ENCODE results near the gene GRM4.
"Not testable (repeated sequence)": the region's sequence is repeated elsewhere in the genome, so short reads cannot be mapped to it uniquely, and the experiment has no call there.

The GRM4 gene

DNA sequence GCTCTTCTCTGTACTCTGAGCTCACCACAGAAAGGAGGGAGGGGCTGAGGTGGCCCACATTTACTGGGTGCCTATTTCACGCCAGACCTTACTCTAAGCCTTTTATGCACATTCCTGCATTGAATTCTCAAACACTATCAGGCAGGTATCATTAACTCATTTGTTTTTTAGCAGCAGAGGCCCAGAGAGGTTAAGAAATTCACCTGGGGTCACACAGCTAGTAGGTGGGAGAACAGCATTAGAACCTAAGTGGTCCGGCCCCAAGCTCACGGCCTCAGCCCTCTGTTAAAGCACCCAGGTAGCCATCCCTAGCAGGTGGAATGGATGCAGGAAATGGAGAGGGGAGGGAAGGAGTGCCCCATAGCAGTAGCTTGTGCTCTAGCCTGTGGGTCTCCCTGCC, 84.5 kb downstream of the GRM4 start:
- DNase-seq (ENCODE audit: low read depth) = no peak

DNA sequence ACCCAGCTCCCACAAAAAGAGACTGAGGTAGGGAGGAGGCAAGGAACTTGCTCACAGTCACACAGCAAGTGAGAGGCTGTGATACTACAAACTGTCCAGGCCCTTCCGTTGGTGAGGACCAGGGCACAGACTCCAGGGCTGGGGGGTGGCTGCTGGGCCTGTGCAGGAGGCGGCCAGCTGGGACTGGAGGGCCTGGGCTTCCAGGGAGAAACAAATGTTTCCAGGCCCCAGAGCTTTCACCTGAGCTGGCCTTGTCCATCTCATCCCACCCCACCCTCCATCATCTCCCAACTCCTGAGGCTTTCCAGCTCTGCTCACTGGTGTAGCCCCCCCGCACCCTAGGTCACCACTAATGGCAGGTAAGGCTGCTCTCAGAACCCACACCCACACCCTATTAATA, 86.0 kb downstream of the GRM4 start:
- no peak for DNase-seq (ENCODE audit: low read depth)

DNA sequence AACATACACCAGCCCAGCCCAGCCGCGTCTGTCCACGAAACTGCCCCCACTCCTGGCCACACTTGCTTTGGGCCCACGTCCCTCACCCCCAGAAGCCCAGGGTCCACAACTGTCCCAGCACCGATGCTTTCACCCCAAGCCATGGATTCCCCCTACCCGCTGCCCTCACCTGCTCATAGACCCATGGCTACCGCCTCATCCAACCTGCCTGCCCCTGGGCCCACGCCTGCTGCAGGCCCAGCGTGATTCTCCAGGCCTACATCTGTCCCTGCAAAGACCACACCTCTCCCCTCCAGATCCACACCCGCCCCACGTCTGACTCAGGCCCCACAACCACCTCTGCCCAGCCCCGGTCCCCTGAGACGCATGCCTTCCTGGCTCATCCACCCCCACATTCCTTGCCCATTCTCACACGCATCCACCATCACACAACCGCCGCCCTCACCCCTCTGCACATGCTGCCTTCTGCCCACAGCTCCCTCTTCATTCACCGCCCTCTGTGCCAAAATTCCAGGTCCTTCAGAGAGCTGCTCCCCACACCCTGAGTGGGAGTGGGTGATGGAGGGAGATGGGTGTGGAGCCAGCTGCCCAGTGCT, 86.7 kb downstream of the GRM4 start:
- DNase-seq (ENCODE audit: low read depth) = no peak

DNA sequence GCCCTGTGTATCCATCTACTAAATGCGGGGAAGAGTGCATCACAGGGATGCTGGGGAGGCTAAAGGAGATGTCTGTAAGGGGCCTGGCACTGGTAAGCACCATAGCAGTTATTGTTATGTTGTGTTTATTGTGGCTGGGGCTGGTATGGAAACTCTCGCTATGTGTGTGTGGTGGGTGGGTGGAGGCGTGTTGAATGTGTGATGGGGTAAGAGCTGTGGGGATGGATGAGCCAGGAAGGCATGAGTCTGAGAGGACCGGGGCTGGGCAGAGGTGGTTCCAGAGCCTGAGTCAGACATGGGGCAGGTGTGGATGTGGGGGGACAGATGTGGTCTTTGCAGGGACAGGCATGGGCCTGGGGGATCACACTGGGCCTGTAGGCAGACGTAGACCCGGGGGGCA, 88.1 kb downstream of the GRM4 start:
- no peak for DNase-seq (ENCODE audit: low read depth)

DNA sequence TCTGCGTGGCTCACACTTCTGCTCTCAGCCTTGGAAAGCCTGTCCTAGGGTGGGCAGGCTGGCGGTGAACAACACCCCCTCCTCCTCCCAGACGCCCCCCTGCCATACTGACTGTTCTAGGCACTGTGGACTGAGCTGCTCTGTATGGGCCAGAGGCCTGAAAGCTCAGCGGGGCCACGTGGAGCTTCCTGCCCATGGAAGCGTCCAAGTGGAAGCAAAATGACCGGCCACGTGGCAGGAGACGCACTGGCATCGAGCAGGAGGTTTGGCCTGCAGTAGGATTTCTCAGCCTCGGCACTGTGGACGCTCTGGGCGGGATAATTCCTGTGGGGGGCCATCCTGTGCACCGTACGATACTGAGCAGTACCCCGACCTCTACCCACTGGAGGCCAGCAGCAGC, 88.7 kb downstream of the GRM4 start:
- no peak for DNase-seq (ENCODE audit: low read depth)

DNA sequence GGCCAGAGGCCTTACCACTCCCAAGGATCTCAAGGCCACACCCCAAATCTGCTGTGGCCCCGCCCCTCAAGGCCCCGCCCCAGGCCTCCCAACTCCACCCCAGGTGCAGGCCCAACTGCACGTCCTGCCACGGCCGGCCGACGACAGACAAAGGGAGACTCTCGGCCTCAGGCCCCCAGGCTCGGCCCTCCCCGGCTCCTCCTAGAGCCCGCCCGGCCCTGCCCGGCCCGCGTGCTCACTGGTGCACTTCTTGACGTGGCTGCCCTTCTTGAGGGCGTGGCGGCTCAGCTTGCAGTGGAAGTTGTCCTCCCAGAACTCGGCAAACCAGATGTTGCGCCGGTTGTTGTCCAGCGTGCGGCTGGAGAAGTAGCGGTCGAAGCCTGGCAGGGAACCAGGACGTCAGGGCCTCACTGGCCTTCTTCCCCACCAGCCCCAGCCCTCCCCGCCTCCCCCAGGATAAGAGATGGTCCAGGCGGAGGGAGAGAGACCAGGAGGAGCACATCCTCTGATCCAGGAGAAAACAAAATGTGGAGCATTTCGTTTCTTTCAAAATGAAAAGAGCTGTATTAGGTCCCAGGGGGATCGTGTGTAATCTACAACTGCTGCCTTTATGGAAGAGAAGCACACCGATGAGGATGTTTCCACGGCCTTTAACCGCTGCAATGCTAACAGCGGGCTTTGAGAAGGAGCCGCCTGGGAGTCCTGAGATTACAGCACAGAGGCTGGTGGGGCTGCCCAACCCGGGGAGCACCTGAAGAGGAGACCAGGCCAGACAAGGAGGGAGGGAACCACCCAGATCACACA, 89.4 kb downstream of the GRM4 start:
- peak; percentile 5 for DNase-seq (ENCODE audit: low read depth)

DNA sequence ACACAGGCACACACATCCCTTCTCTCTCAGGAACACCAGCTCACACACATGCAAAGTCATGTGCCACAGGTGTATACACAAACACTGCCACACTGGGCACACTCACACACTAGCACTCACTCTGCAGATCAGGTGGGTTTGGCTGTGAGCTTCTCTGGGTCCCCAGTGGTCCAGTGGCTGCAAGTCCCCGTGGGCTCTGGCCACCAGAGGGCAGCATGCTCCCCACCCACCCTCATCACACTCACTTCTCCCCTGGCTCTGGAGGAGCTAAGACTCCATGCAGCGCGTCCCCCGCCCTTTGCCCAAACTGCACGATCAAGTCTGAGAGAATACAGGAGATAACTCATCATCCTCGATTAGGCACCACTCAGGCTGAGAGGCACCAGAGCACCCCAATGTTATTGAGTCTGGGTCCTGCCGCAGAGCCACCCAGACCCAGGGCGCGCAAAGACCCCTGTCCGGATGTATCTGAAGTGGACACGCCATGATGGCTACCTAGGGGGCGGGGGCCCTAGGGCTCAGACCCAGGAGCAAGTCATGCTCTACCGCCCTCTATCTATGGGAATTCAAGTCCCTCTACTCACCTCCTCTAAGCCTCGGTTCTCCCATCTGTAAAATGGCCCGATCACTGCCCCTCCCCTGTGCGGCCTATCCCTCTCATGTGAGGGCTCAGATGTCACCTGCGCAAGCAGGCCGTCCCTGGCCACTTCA, 90.5 kb downstream of the GRM4 start:
- DNase-seq (ENCODE audit: low read depth) = peak; percentile 4

DNA sequence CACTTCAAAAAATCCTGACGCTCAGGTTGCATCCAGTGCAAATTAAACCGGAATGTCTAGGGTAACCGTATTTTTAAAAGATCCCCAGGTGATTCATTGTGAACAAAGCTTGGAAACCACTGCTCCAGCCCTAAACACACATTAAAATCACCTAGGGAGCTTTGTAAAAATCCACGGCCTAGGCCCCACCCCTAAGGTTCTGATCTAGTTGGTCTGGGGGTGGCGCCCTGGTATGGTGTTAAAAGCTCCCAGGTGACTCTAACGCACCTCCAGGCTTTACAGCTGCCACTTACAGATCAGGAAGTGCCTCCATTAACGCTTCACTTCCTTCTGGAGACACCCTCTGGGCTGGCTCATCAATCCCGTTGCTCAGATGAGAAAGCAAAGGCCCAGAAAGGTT, 92.2 kb downstream of the GRM4 start:
- DNase-seq (ENCODE audit: low read depth) = no peak

DNA sequence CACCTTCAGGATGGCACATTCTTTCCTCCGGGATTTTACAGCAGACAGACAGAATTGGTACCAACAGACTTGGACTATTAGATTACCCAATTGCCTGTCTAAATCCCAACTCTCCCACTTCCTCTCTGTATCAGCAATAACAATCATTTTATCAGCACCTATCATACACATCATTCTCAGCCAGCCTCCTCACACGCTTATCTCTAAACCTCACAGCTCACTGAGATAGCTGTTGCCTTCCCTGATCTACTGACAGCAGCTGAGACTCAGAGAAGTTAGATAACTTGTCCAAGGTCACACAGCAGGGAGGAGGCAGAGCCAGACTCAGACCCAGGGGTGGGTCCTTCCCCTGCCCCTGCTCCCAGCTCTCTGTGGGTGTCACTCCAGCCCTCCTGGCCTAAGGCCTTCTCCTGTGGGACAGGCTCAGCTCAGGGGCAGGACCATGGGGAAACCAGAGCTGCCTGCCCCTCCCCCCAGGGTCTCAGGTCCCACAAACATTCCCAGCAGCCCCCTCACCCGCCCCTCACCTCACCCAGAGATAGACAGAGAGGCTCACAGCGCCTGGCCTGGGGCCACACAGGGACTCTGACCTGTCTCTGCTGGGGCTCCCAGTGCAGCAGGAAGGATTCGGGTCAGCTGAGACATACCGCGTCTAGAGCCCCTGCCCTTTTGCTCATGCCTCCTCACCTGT, 92.8 kb downstream of the GRM4 start:
- DNase-seq (ENCODE audit: low read depth) = no peak

DNA sequence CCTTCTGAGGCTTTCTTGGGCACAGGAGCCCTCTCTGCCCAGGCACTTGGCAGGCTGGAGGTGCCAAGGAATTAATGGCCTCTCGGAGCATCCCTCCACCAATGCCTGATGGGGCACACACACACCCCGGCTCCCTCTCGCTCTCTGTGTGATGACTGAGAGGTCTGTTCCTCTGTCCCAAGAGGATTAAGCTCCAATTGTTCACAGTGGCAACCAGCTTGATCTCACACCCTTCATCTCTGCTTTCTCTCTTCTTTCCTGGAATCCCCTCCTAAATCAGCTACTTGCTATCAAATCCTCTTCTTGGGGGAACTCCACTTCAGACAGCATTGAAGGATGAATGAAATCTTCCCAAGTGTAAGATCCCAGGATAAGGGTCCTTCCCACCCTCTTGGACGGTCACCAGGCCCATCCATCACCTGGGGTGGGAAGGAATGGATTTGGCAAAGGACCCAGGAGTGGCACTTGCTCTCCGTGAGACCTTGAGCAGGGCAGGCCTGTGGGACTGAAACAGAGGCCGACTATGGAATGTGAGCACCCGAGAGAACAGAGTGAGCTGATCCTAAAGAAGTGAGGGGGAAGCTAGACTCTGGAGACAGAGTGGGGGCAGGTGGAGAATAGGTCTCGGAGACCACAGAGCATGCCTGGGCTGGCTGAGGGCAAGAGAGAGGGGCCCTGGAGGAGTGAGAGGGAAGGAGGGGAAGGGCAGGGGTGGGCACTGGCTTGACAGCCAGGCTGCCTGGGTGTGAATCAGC, 93.6 kb downstream of the GRM4 start:
- no peak for DNase-seq (ENCODE audit: low read depth)

DNA sequence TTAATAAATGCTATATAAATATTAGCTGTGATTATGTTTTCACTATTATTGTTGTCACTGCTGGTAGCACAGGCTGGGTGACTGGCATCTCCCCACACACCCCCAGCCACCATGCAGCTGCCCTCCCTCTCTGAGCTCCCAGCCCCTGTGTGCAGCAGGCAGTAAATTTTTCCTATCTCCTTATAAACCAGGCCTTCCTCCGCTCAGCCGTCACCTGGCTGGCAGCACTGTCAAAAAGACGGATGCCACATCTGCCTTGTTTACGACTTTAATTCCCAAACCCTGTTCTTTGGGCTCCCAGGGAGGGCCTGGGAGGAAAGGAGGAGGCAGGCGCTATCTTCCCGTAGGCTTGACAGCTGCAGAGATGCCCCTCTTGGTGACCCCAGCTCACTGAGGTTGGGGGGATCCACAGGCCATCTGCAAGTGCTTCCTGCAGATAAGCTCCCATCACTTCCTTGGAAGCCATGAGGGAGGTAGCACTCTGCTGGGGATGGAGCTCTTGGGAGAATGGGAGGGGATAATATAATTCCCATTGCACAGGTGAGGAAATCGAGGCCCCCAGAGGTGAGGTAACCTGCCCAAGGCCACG, 94.5 kb downstream of the GRM4 start:
- DNase-seq (ENCODE audit: low read depth) = no peak

DNA sequence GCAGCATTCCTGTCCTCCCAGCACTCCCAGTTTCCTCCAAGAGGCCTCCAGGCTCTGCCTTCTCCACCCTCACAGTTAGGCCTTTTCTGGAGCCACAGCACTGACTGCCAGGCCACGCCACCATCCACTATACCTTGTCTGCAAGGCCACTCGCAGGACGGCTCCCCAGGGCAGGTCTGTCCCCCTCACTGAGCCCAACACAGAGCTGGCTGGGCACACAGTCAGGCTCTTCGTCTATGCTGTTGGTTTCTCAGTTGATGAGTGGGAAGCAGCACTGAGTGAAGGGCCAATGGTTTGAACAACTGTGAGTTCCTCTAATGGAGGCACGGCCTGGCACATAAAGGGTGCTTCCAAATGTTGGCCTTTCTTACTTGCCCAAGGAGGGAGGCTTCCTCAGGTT, 95.2 kb downstream of the GRM4 start:
- DNase-seq (ENCODE audit: low read depth) = no peak

DNA sequence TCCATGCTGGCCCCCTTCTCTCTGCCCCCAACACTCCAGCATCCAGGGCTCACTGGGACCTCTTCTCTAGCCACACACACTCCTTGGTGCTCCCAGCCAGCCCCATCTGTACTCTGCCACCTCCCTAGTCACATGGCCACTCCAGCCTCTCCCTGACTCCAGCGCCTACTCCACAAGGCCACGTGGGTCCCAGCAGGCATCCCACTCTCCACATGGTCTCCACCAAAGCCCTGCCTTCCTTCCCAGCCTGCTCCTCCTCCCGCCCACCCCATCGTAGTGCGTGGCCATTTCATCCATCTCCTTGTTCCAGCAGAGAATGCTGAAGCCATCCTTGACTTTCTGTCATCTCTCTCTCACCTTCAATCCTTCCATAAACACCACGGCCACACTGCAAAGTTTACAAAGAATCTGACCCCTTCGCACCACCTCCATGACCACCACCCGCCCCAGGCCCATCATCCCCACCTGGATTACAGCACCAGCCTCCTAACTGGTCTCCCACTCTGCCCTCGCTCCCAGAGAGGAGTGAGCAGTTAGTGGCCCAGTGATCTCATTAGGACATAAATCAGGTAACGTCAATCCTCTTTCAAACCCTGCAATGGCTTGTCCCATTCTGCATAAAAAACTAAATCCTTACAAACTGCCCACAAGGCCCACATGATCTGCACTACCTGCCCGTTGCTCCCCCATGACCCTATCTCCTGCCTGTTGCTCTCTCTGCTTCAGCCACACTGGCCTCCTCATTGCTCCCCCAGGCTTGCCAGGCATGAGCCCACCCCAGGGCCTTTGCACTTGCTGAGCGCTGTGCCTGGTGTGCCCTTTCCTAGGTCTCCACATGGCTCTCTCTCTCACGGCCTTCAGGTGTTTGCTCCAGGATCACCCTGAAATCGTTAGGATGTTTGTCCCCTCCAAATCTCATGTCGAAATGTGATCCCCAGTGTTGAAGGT, 96.2 kb downstream of the GRM4 start:
- no peak for DNase-seq (ENCODE audit: low read depth)

DNA sequence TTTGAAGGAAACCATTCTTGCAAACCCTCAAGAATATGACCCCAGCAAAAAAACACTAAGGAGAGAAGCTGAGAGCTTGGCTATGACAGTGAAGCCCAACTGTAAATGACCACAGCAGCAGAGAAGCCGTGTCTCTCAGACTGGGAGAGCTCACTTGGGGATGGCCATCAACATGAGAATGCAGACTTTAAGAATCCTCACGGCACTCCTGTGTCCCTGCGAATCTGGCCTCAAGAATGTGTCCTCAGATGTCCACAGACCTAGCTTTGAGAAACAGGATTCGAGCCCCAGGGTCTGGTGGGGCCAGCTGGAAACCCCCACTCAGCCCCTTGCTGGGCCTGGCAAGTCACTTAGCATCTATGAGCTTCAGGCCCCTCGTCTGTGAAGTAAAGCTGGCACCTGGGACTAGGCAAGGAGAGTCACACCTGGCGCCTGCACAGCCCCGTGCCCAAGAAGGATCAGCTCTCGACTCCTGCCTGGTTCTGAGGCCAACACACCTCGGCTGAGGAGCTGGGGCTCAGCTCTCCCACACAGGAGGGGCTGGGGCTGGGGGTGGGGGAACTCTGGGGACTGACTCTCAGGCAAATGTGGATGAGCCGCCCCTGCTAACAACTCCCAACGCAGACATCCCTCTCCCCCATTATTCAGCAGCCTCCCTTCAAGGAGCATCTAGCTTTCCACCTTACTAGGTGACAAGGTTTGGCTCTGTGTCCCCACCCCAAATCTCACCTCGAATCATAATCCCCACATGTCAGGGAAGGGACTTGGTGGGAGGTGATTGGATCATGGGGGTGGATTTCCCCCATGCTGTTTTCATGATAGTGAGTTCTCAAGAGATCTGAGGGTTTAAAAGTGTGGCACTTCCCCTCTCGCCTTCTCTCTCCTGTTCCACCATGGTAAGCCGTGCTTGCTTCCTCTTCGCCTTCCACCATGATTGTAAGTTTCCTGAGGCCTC, 97.7 kb downstream of the GRM4 start:
- no peak for DNase-seq (ENCODE audit: low read depth)

DNA sequence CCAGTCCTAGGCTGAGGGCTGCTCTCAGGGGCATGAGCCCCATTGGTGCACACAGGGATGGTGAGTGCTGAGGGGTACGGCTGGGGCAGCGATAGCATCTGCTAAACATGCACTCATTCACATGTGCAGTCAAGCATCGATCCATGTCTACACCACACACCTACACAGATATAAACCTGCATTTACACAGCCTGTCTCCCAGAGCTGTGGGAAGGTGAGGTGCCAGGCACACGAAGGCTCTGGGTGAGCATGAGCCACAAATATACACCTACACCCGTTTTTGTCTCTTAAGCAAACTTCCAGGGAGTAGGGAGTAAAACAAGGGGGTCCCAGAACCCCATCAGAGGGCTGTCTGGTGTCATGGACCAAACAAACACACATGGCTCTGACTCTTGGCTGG, 99.3 kb downstream of the GRM4 start:
- no peak for DNase-seq (ENCODE audit: low read depth)

DNA sequence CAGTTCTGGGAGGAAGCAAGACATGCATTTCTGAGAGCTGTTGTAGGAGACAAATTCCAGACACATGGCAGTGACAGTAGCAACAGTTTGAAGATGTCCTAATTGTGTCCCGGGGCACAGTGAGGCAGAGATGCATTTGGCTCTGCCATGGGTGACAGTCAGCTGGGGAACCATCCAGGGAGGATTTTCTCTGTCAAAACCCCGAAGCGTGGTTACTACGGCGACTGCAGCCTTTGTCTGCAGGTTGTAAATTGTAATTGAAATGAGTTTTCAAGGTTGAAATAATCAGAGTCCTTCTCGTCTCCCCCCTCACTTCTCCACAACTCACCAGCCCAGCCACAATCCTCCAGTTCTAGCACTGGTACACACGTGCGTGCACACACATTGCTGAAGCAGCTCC, 100.1 kb downstream of the GRM4 start:
- no peak for DNase-seq (ENCODE audit: low read depth)

DNA sequence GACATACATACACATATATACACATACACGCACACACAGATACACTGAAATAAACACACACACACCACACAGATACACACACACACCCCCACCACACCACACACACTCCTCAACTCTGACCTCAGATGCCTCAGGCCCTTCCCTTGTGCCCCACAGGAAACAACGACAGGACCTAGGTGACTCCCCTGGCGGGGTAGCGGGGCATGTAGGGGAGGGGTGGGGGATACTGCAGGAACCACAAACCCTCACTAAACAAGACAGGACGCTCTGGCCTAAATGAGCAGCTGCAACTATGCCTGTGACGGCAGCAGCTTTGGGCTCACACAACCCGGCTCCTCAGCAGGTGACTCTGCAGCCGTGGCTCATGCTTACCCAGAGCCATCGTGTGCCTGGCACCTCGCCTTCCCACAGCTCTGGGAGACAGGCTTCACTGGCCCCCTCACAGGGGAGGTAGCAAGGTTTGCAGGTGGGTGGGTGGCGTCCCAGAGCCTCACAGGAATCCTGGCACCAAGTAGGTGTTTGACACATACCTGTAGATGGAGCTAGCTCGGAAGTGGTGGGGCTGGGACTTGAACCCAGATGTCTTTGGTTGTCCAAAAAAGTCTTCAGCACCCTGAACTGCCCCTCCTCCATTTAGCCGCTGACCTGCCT, 100.8 kb downstream of the GRM4 start:
- no peak for DNase-seq (ENCODE audit: low read depth)

DNA sequence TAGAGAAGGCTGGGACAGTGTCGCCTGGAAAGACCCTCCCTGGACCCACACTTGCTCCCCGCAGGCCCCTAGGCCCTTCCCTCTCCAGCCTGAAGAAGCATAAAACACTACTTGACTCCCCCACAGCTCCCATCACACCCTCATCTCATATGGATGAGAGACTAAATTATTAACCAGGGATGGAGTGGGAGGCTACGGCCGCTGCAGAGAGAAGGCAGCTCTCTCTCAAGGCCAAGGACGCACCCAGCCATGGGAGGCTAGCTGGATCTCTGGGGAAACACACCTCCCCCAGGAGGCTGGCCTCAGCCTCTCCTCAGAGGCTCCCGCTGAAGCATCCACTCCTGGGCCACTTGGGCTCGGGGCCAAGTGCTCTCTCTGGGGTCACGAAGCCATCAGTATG, 102.5 kb downstream of the GRM4 start:
- DNase-seq (ENCODE audit: low read depth) = no peak

DNA sequence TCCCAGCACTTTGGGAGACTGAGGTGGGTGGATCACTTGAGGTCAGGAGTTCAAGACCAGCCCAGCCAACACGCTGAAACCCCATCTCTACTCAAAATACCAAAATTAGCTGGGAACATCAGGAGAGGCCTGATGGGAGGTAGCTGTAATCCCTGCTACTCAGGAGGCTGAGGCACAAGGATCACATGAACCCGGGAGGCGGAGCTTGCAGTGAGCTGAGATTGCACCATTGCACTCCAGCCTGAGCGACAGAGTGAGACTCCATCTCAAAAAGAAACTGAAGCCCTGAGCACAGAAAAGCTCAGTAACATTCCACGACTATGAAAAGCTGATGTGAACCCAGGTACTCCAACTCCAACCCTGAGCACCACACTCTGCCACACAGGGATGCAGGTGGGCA, 103.9 kb downstream of the GRM4 start:
- not testable (repeated sequence) for DNase-seq (ENCODE audit: low read depth)
